Neural cell (in vitro differentiated cells): ENCODE results near the gene NGLY1. TPM values are rescaled to one million over a fixed set of nuclear protein-coding genes. Genes with fewer than 3 reads are reported as not detected.

Experiments used
- H2AFZ ChIP-seq: fragments of 200-600, 300-800 bp; sonication (generic), shearing (Covaris generic); 2 replicates; pipeline ENCODE4 v1.6.0; 2014; ENCODE audit warnings: low read depth, mild to moderate bottlenecking, antibody characterized with exemption, low read length, moderate library complexity
- H3F3A ChIP-seq: fragments of 200-600 bp; shearing (Covaris generic); 2 replicates; pipeline ENCODE4 v1.6.1; 2016; ENCODE audit warnings: mild to moderate bottlenecking, moderate library complexity, mixed read lengths, antibody characterized with exemption, low read length; ENCODE audit not compliant: insufficient read depth, poor library complexity, severe bottlenecking
- H3K27ac ChIP-seq: fragments of 200-600, 300-800 bp; sonication (generic), shearing (Covaris generic); 2 replicates; pipeline ENCODE4 v1.5.1; 2014; ENCODE audit warnings: mild to moderate bottlenecking, low read length, moderate library complexity
- H3K27me3 ChIP-seq: fragments of 300-800, 200-600 bp; sonication (generic), shearing (Covaris generic); 2 replicates; pipeline ENCODE4 v1.6.0; 2014; ENCODE audit warnings: mild to moderate bottlenecking, low read depth, low read length, moderate library complexity; ENCODE audit not compliant: insufficient read depth
- H3K36me3 ChIP-seq: fragments of 300-800, 200-600 bp; sonication (generic), shearing (Covaris generic); 2 replicates; pipeline ENCODE4 v1.5.1; 2014; ENCODE audit warnings: mild to moderate bottlenecking, antibody characterized with exemption, low read length, moderate library complexity; ENCODE audit not compliant: insufficient read depth
- H3K4me2 ChIP-seq: fragments of 300-800, 200-600 bp; sonication (generic), shearing (Covaris generic); 2 replicates; pipeline ENCODE4 v1.6.0; 2014; ENCODE audit warnings: mild to moderate bottlenecking, low read length
- H3K4me3 ChIP-seq: fragments of 300-800, 200-600 bp; sonication (generic), shearing (Covaris generic); 2 replicates; pipeline ENCODE4 v1.5.1; 2014; ENCODE audit warnings: mild to moderate bottlenecking, low read length, moderate library complexity
- H3K79me2 ChIP-seq: fragments of 200-600 bp; shearing (Covaris generic); replicated peaks from 2 replicates; pipeline ENCODE4 v1.6.0; 2014; ENCODE audit warnings: mild to moderate bottlenecking, low read length, moderate library complexity; ENCODE audit not compliant: insufficient read depth
- H3K9ac ChIP-seq: fragments of 300-800, 200-600 bp; sonication (generic), shearing (Covaris generic); 2 replicates; pipeline ENCODE4 v1.6.1; 2016; ENCODE audit warnings: mild to moderate bottlenecking, low read length, mixed read lengths
- H3K9me2 ChIP-seq: fragments of 200-600 bp; shearing (Covaris generic); 2 replicates; pipeline ENCODE4 v1.6.1; 2016; ENCODE audit warnings: mild to moderate bottlenecking, low read length, mixed read lengths; ENCODE audit not compliant: insufficient read depth
- H3K9me3 ChIP-seq: fragments of 200-600, 300-800 bp; sonication (generic), shearing (Covaris generic); 2 replicates; pipeline ENCODE4 v1.6.1; 2016; ENCODE audit warnings: mild to moderate bottlenecking, mixed run types, low read length, moderate library complexity, mixed read lengths
- H4K20me1 ChIP-seq: fragments of 200-600 bp; shearing (Covaris generic); 2 replicates; pipeline ENCODE4 v1.6.1; 2016; ENCODE audit warnings: mild to moderate bottlenecking, mixed run types; ENCODE audit not compliant: insufficient read depth
- EP300 ChIP-seq: fragments of 450-650 bp; conservative IDR thresholded peaks from 2 replicates; pipeline ENCODE4 v1.6.1; 2014; ENCODE audit warnings: antibody characterized with exemption, mild to moderate bottlenecking, moderate library complexity; ENCODE audit not compliant: poor library complexity, severe bottlenecking
- EZH2 ChIP-seq: fragments of 200-600, 300-800 bp; shearing (Covaris generic), sonication (generic); IDR thresholded peaks from 2 replicates; pipeline ENCODE4 v1.6.1; 2014; ENCODE audit warnings: antibody characterized with exemption, low read length, borderline replicate concordance, mild to moderate bottlenecking; ENCODE audit not compliant: insufficient read depth, poor library complexity, severe bottlenecking
- MXI1 ChIP-seq: fragments of 450-650 bp; conservative IDR thresholded peaks from 2 replicates; pipeline ENCODE4 v1.6.1; 2014; ENCODE audit warnings: antibody characterized with exemption, mild to moderate bottlenecking; ENCODE audit not compliant: poor library complexity, severe bottlenecking
- POLR2AphosphoS5 ChIP-seq: IDR thresholded peaks from 2 replicates; pipeline ENCODE4 v1.6.1; 2012
- RAD21 ChIP-seq: fragments of 450-650 bp; conservative IDR thresholded peaks from 2 replicates; pipeline ENCODE4 v1.6.1; 2014; ENCODE audit warnings: antibody characterized with exemption, mild to moderate bottlenecking, moderate library complexity
- REST ChIP-seq: IDR thresholded peaks from 2 replicates; pipeline ENCODE4 v1.6.1; 2012; ENCODE audit warnings: borderline replicate concordance
- SMC3 ChIP-seq: fragments of 450-650 bp; conservative IDR thresholded peaks from 2 replicates; pipeline ENCODE4 v1.6.1; 2014; ENCODE audit warnings: antibody characterized with exemption, mild to moderate bottlenecking, moderate library complexity; ENCODE audit not compliant: poor library complexity
- TAF1 ChIP-seq: IDR thresholded peaks from 2 replicates; pipeline ENCODE4 v1.6.1; 2012; ENCODE audit warnings: low read depth
- polyA plus RNA-seq: library from polyadenylated mRNA; depleted of rRNA; stranded (reverse); fragments of >200 nt; gene quantifications from 2 replicates; pipeline ENCODE4 v1.2.3, GENCODE V29; 2014
- TF ChIP-seq, protein P1 (sequence below): fragments of 450-650 bp; IDR thresholded peaks from 2 replicates; pipeline ENCODE4 v1.5.1; 2014; ENCODE audit warnings: antibody characterized with exemption, mild to moderate bottlenecking, moderate library complexity; ENCODE audit not compliant: poor library complexity, severe bottlenecking

Gene NGLY1
- polyA plus RNA-seq, 1 donor from 2014 or later: 22.0 TPM

DNA sequence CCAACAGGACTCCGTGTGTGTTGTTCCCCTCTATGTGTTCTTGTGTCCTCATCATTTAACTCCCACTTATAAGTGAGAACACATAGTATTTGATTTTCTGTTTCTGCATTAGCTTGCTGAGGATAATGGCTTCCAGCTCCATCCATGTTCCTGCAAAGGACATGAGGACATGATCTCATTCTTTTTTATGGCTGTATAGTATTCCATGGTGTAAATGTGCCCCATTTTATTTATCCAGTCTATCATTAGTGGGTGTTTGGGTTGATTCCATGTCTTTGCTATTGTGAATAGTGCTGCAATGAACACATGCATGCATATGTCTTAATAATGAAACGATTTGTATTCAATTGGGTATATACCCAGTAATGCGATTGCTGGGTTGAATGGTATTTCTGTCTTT is 90.0 kb downstream of the NGLY1 start:
- Histone ChIP-seq H3K36me3 (no peaks in the 10 kb centered on the region), H3K9me2 (no peaks in the 10 kb centered on the region), H3K9me3 (no peaks in the 10 kb centered on the region), H3K79me2 (no peaks in the 10 kb centered on the region), H3F3A (no peaks in the 10 kb centered on the region), H2AFZ (no peak overlapping the region), H3K27ac (no peak overlapping the region), H3K4me2 (no peak overlapping the region), H3K4me3 (no peak overlapping the region), H3K27me3 (no peaks in the 10 kb centered on the region), H3K9ac (no peak overlapping the region), H4K20me1 (no peaks in the 10 kb centered on the region)
- TF ChIP-seq, protein P1, sequence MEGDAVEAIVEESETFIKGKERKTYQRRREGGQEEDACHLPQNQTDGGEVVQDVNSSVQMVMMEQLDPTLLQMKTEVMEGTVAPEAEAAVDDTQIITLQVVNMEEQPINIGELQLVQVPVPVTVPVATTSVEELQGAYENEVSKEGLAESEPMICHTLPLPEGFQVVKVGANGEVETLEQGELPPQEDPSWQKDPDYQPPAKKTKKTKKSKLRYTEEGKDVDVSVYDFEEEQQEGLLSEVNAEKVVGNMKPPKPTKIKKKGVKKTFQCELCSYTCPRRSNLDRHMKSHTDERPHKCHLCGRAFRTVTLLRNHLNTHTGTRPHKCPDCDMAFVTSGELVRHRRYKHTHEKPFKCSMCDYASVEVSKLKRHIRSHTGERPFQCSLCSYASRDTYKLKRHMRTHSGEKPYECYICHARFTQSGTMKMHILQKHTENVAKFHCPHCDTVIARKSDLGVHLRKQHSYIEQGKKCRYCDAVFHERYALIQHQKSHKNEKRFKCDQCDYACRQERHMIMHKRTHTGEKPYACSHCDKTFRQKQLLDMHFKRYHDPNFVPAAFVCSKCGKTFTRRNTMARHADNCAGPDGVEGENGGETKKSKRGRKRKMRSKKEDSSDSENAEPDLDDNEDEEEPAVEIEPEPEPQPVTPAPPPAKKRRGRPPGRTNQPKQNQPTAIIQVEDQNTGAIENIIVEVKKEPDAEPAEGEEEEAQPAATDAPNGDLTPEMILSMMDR: no peak
- TF ChIP-seq EZH2 (no peak), EP300 (no peak), REST (no peak), SMC3 (no peak), TAF1 (no peak), MXI1 (no peak), POLR2AphosphoS5 (no peak), RAD21 (no peak)

DNA sequence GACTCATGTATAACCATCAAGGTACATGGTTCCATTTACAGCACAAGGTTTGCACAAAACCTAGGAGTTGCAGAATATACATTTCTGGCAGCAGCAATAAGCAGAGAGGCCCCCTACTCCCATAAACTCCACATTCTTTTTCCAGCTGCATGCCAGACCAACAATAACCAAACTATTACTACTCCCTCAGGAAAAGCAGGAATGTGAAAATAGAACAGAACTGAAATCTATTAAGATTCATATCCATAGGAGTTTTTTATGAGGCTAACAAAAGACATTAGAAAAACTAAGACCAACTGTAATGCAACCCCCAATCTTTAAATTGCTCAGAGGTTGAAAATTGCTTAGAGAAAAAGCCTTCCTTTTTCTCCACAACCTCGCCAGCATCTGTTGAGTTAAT is 90.9 kb downstream of the NGLY1 start:
- Histone ChIP-seq H2AFZ (no peak overlapping the region), H3K27ac (no peak overlapping the region), H4K20me1 (no peaks in the 10 kb centered on the region), H3K79me2 (no peaks in the 10 kb centered on the region), H3K9ac (no peak overlapping the region), H3K9me3 (no peaks in the 10 kb centered on the region), H3K4me2 (no peak overlapping the region), H3K4me3 (no peak overlapping the region), H3F3A (no peaks in the 10 kb centered on the region), H3K36me3 (no peaks in the 10 kb centered on the region), H3K27me3 (no peaks in the 10 kb centered on the region), H3K9me2 (no peaks in the 10 kb centered on the region)
- TF ChIP-seq EZH2 (no peak), MXI1 (no peak), EP300 (no peak), SMC3 (no peak), POLR2AphosphoS5 (no peak), REST (no peak), RAD21 (no peak), TAF1 (no peak)
- TF ChIP-seq, protein P1: no peak
